GM21737 (cell line): ENCODE measurements around the gene BTBD6.
"Not testable (repeated sequence)": the region's sequence is repeated elsewhere in the genome, so short reads cannot be mapped to it uniquely, and the experiment has no call there.

ENCODE experiments used
- ATAC-seq: cut with Tn5 transposase; IDR thresholded peaks from one replicate; pipeline ENCODE4 v1.9.1; 2021; ENCODE audit warnings: mild to moderate bottlenecking, moderate library complexity; ENCODE audit not compliant: unreplicated experiment

The BTBD6 gene

DNA sequence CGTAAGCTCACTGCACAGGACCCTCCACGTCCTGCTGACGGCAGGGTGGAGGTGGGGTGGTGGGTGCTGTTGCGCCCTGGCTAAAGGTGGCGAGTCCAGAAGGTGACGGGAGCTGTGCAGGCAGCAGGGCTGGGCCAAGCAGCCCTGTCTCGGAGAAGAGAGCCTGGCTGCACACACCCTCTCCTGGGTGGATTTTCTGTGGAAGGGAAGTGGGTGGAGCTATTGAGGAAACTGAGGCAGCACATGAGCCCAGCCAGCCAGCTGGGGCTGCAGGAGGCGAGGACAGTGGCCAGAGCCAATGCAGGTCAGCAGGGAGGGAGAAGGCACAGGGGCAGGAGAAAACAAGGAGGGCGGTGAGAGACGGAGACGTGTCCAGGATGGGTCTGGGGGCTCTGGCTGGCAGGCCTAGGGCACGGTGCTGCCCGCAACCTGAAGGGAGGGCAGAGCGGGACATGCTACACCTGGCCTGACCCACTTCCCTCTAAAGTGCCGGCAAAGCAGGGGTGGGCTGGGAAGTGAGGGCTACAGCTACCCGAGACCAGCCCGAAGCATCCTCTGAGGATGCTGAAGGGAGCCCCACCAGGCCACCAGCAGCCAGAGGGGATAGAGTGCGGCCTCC, 20.5 kb downstream of the BTBD6 start:
- ATAC-seq, result no peak

DNA sequence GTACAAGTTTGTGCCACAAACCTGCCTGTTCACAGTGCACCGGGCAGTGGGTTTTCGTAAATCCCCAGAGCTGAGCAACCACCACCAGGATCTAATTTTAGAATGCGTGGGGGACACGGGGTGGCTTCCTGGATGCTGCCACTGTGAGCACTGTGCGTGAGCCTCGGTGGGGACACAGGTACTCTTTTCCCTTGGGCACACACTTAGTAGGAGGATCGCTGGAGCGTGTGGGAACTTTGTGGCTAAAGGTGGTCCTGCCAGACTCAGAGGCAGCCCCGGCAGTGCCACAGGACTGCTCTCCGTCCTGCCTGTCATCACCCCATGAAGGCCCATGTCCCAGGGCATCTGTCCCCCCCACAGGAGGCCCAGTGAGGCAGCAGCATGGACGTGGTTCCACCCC, 21.1 kb downstream of the BTBD6 start:
- no peak for ATAC-seq

DNA sequence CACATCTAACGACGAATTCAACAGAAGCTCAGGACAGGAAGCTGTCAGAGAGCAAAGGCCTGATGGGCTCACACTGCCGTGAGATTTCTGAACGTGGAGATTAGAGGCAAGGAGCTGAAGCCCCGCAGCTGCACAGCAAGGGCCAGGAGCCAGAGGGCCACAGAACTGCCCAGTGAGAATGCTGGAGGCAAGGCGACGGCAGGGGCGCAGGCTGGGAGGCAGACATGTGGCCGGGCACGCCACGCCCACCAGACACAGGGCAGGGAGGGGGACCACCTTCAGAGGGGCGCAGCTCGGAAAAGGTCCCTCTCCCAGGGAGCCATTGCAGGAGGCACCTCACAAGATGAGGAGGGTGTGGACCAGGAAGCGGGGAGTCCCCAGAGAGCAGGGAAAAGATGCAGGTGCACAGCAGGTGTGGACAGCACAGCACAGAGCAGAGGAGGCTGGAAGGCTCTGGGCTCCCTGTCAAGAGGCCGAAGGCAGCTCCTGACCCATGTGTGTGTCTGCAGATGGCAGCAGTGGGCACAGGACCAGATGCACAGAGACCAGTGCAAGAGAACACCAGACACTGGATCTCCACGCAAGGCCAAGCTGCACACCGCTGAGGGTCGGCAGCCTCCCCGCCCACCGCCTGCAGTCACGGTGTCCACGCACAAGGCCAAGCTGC, 23.0 kb downstream of the BTBD6 start:
- no peak for ATAC-seq

DNA sequence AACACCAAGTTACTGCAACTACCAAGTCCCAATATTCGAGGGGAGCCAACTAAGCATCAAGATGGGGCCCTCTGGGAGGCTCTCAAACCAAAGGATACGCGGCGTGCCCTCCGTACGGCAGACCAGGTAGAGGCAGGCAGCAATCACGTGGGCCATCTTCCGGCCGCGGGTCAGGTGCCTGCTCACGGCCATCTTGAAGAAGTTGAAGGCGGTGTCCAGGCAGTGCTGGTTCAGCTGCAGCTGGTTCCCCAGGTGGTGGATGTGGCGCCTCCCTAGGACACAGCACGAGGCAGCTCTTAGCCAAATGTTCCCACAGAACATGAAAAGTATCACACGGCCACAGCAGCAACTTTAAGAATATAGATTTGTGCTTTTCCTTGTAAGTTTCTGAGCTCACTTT, 24.3 kb downstream of the BTBD6 start:
- ATAC-seq, result no peak

DNA sequence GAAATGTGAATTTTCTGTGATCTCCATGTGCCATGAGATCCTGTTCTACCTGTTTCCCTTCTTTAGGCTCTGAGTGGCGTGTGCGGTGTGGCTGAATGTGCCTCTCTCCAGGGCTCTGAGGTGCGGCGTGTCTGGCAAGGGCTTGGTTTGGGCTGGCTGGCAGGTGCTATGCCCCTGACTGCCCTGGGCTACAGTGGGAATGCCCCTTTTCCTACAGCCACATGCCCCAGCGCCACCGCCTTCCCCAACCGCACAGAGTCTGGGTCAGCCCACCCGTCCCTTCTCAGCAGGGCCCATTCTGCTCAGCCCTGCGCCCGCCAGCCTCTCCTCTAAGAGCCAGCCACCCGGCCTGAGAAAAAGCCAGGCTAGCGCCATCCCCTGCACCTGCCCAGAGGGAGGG, 24.7 kb downstream of the BTBD6 start:
- no peak for ATAC-seq

DNA sequence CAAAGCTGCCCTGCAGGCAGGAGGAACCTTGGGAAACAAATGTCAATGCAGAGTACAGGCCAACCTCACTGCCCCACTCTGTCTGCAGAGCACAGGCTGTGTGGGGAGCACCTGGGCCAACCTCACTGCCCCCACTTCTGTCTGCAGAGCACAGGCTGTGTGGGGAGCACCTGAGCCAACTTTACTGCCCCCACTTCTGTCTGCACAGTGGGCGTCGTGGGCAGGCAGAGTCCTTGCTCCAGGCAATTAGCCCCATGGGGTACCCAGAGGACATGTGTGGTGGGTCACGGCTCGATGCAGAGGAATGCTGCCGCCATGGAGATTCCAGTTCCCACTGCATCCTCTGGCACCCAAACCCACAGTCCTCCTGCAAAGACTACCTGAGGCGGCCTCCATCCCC, 26.3 kb downstream of the BTBD6 start:
- no peak for ATAC-seq

DNA sequence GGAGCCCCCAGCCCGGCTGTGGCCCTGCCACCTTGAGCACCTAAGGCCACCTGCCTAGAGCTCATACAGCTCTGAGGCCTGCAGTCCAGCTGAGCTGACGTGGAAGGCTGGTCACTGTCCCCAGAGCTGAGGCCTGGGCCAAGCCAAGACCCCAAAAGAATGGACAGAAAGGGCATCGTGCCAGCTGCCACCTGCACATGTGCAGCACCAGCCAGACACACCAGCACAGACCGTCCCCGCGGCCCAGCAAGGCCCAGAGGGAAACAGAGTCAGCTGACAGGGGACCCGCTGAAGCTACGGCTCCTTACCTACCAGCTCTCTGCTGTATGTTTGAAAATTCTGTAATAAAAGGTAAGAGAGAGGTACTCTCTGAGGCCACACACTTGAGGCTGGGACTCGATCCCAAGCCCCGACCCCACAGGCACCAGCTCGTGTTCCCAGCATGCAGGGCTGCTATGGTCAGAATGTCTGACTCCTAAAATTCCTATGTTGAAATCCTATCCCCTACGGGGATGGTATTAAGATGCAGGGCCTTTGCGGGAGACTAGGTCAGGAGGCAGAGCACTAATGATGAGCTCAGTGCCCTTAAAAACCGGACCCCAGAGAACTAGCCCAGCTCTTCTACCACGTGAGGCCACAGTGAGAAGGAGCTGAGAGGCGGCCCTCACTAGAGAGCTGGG, 27.1 kb downstream of the BTBD6 start:
- ATAC-seq, result no peak

GRCh38 chr14:105277448-105277847, 29.1 kb downstream of the BTBD6 start:
- ATAC-seq, result not testable (repeated sequence)

DNA sequence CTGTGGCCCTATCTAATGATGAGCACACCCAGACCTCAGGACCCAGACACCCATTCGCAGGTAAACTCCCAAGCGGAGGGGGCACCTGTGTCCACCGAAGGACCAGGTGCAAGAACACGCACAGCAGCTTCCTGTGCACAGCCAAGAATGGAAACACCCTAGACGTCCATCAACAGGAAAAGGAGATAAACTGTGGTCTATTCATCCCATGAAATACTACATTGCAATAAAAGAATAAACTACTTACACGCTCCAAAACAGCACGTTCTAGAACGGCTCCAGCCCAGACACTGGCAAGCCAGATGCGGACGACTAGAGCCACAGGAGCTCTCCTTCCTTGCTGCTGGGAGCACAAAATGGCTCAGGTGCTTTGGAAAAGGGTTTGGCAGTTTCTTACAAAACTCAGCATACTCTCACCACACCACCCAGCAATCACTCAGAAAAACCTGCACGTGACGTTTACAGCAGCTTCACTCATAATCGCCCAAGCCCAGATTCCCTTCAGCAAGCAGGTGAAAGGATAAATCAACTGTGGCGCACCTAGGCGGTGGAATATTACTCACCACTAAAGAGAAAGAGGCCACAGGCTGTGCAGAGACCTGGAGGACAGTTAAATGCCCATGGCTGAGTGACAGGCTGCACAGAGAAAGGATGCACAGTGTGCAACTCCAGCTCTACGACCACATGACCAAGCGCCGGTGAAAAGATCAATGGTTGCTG, 31.5 kb downstream of the BTBD6 start:
- no peak for ATAC-seq

- ATAC-seq, result no peak
These were observed 32.2 kb downstream of the BTBD6 start for GRCh38 chr14:105280525-105280924.

DNA sequence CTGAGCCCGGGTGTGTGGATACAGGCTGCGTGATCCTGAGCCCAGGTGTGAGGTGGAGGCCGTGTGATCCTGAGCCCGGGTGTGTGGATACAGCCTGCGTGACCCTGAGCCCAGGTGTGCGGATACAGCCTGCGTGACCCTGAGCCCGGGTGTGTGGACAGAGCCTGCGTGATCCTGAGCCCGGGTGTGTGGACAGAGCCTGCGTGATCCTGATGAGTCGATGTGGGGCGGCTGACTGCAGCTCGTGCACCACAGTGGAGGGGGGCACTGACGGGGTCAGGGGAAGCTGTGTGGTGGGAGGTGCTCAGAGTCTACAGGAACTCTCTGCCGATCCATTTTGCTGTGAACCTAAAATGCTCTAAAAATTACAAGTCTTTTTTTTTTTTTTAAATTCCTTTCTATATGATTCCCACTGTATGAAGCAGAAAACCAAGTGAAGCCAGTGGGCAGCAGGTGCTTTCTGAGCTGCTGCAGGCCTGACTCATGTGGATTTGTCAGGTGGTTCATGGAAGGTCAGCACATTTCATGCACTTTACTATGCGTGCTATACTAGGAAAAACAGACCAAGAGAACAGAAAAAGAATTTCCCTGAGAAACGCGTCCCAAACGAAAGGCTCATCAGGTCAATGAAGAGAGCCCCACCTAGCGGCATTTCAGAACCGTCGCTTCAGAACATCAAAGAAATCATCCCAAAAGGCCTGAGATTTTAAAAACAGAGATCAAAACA, 33.2 kb downstream of the BTBD6 start:
- no peak for ATAC-seq

GRCh38 chr14:105282098-105282725, 33.9 kb downstream of the BTBD6 start:
- ATAC-seq, result no peak

- no peak for ATAC-seq
These were observed 34.7 kb downstream of the BTBD6 start for GRCh38 chr14:105283028-105283427.

DNA sequence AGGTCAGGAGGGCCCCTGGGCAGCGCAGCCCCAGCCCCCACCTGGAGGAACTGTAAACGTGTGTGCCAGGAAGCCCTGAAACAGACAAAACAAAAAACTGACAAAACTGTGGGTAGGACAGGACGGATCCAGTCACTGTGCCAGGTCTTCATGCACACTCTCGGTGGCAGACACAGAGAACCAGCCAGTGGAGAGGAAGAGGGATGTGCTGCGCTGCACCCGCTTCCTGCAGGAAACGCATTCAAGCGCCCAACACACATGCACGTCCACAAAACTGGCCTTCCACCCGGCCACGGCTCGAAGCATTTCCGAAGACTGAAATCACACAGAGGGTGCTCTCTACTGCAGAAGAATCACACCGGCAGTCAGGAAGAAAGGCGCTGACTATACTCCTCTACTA, 35.6 kb downstream of the BTBD6 start:
- ATAC-seq, result no peak

- no peak for ATAC-seq
These were observed 36.8 kb downstream of the BTBD6 start for GRCh38 chr14:105285174-105285573.

- ATAC-seq, result no peak
These were observed 38.4 kb downstream of the BTBD6 start for GRCh38 chr14:105286759-105287144.

DNA sequence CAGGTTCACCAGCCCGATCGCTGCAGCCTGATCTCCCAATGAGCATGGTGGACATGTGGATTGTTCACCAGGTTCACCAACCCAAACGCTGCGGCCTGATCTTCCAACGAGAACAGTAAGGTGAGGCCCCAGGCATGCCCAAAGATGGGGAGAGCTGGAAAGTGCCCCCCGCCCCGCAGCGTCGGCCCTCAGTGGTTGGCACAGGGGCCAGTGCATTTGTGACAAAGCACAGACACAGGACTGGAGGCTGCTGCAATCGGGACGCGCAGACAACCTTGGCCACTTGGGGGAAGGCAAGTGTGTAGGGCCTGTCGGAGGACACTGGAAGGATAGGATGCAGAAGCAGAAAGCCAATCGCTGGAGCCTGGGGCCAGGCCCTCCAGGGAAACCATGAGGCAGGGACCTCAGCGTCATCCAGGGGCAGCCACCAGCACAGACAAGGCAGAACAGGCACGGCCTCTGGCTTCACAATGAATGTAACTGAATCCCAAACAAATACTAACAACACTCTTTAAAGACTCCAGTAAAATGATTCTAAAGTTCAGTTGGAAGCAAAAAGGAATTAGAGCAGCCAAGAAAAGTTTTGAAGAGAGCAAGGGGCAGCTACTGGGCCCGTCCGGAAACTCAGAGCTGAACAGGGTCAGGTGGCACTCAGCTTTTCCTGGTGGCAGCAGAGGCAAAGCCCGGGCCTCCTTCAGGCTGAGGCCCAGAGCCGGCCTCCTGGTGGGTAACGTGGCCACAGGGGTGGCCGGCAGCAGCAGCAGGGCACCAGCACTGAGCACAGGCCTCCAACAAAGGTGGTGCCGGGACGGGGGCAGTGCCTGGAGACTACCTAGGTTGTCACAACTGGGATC, 39.1 kb downstream of the BTBD6 start:
- no peak for ATAC-seq

DNA sequence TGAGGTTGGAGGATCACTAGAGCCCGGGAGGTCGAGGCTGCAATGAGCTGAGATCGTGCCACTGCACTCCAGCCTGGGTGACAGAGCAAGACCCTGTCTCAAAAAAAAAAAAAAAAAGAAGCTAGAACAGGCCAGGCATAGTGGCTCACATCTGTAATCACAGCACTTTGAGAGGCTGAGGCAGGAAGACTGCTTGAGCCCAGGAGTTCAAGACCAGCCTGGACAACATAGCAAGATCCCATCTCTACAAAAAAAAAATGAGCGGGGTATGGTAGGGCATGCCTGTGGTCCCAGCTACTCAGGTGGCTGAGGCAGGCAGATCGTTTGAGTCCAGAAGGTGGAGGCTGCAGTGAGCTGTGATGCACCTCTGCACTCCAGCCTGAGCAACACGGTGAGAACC, 40.6 kb downstream of the BTBD6 start:
- not testable (repeated sequence) for ATAC-seq

DNA sequence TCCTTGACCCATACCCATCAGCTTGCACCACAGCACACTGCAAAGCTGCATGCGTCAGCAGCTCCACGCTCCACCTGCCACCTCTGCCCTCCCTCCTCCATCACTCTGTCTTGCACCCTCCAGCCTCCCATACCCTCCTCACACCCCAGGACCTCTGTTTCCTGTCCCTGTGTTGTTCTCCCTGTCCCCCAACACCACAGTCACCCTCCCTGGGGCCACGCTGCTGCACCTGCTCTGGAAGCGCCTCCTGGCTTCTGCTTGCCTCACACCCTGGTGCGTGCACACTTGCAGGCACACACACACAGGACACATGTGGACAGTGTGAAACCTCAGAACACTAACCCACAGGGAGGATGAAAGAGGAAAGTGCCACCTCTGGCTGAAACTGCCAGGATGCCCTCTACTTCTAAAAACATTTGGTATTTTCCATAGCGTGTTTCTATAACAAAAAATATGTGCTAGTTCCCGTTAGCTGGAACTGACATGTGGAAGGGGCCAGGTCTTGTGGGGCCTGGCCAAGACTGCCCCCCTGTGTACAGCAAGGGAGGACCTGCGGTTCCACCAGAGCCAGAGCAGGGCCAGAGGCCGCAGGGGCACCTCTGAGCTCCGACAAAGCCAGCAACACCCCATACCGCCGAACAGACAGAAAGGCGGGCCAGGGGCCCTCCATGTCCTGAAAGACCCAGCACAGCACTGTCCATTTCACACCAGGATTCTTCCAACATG, 42.5 kb downstream of the BTBD6 start:
- no peak for ATAC-seq
